HepG2 (cell line): ENCODE data around the gene STX1B. TPM values are rescaled to one million over a fixed set of nuclear protein-coding genes. Genes with fewer than 3 reads are reported as not detected.
A peak's percentile ranks its signal among the peaks of the same experiment; 100 is the strongest.

Experiments
- ATAC-seq: fragments of 200-7000 bp; cut with Tn5 transposase; 3 replicates; pipeline ENCODE4 v1.9.1; 2020; ENCODE audit warnings: mild to moderate bottlenecking, moderate library complexity
- BruUV-seq: library from RNA; stranded (reverse); fragments of 400-500 nt; replicated peaks from 2 replicates; lab custom pipeline; 2021; lab: Mats Ljungman, UMichigan
- CTCF ChIA-PET: fragments of 300-600 bp; formaldehyde crosslinking; extraction: SDS; loops from one replicate; lab custom pipeline; 2021; ENCODE audit warnings: low total read pairs, inconsistent platforms, low intra/inter-chr PET ratio; lab: Yijun Ruan, JAX
- POLR2A ChIA-PET: fragments of 350-600 bp; sonication (Branson Sonifier 250); formaldehyde crosslinking; loops from one replicate; lab custom pipeline; 2020; ENCODE audit warnings: antibody characterized with exemption, inconsistent platforms; lab: Yijun Ruan, JAX
- DNase-seq: peaks from one replicate; pipeline ENCODE4 v3.0.0-alpha.2; 2015; ENCODE audit warnings: low spot score
- FAIRE-seq: peaks from 3 replicates; lab custom pipeline; 2011; peaks lifted over from hg19 to GRCh38; lab: Jason Lieb, UNC
- H2AFZ ChIP-seq: one replicate; pipeline ENCODE4 v1.6.1; 2011; ENCODE audit warnings: low read length, inconsistent platforms
- H3K27ac ChIP-seq: fragments of 300-600 bp; 3 replicates; pipeline ENCODE4 v1.8.0; 2011; ENCODE audit warnings: mixed run types, mild to moderate bottlenecking, mixed read lengths, low read length, inconsistent platforms; ENCODE audit not compliant: insufficient read depth; ENCODE audit errors: extremely low read length
- H3K27me3 ChIP-seq, 2 experiments: fragments of 200-600 bp in 1 of 2; 2 replicates in 1 of 2; 3 replicates in 1 of 2; pipeline versions ENCODE4 v1.6.0 to v1.8.0; 2011; ENCODE audit warnings: low read length in 2 of 2, mild to moderate bottlenecking in 2 of 2, moderate library complexity in 2 of 2, inconsistent platforms in 1 of 2; ENCODE audit not compliant: insufficient read depth in 2 of 2, control insufficient read depth in 1 of 2
- H3K36me3 ChIP-seq, 2 experiments: fragments of 200-600 bp in 1 of 2; replicated peaks in 1 of 2; 2 replicates in 1 of 2; 3 replicates in 1 of 2; pipeline versions ENCODE4 v1.5.1 to v1.8.0; 2011; ENCODE audit warnings: low read length in 2 of 2, inconsistent platforms in 1 of 2; ENCODE audit not compliant: insufficient read depth in 2 of 2, control insufficient read depth in 1 of 2
- H3K4me1 ChIP-seq: 2 replicates; pipeline ENCODE4 v1.5.1; 2012; ENCODE audit warnings: low read length, inconsistent platforms; ENCODE audit not compliant: insufficient read depth
- H3K4me2 ChIP-seq: 2 replicates; pipeline ENCODE4 v1.6.0; 2011; ENCODE audit warnings: low read depth, low read length, inconsistent platforms
- H3K4me3 ChIP-seq, 3 experiments: fragments of 200-600 bp in 1 of 3; sonication (generic), shearing (Covaris generic) in 1 of 3; replicated peaks in 1 of 3; 2 replicates each; pipeline ENCODE4 v1.5.1; 2011 to 2016; ENCODE audit warnings: low read length in 3 of 3, inconsistent platforms in 2 of 3, low read depth in 2 of 3, mild to moderate bottlenecking in 2 of 3, control low read depth in 1 of 3, mixed read lengths in 1 of 3; ENCODE audit not compliant: insufficient read depth in 1 of 3
- H3K79me2 ChIP-seq: one replicate; pipeline ENCODE4 v1.6.1; 2011; ENCODE audit warnings: low read length, inconsistent platforms; ENCODE audit not compliant: insufficient read depth
- H3K9ac ChIP-seq: 2 replicates; pipeline ENCODE4 v1.6.0; 2011; ENCODE audit warnings: mild to moderate bottlenecking, low read depth, low read length, inconsistent platforms; ENCODE audit not compliant: insufficient read depth
- H3K9me3 ChIP-seq: 2 replicates; pipeline ENCODE4 v1.5.1; 2012; ENCODE audit warnings: mild to moderate bottlenecking, low read length
- H4K20me1 ChIP-seq: 2 replicates; pipeline ENCODE4 v1.6.0; 2011; ENCODE audit warnings: inconsistent platforms, mild to moderate bottlenecking, low read length, moderate library complexity; ENCODE audit not compliant: insufficient read depth
- ARID3A ChIP-seq: IDR thresholded peaks from 2 replicates; pipeline ENCODE4 v1.6.1; 2012; ENCODE audit warnings: low read depth, low read length, improper control_type of control experiment
- ETV5 ChIP-seq: IDR thresholded peaks from 2 replicates; pipeline ENCODE4 v1.6.1; 2018; ENCODE audit warnings: missing biosample characterization, missing genetic modification reagents, inconsistent platforms, borderline replicate concordance
- FOXA1 ChIP-seq, 2 experiments: fragments of 450-650 bp in 1 of 2; sonication (generic) in 1 of 2; formaldehyde crosslinking in 1 of 2; IDR thresholded peaks; 2 replicates each; pipeline versions ENCODE4 v1.4.0 to v1.6.1; 2016 to 2020; ENCODE audit warnings: missing genetic modification reagents in 1 of 2
- HNRNPLL ChIP-seq: fragments of 200-400 bp; formaldehyde crosslinking; IDR thresholded peaks from 2 replicates; pipeline ENCODE4 v1.6.1; 2017; ENCODE audit warnings: mild to moderate bottlenecking, low read depth, low read length; ENCODE audit not compliant: poor library complexity, severe bottlenecking
- JDP2 ChIP-seq: sonication (generic); formaldehyde crosslinking; IDR thresholded peaks from 2 replicates; pipeline ENCODE4 v1.8.1; 2022; ENCODE audit warnings: missing genetic modification reagents, borderline replicate concordance
- NR0B2 ChIP-seq: sonication (generic); formaldehyde crosslinking; IDR thresholded peaks from 2 replicates; pipeline ENCODE4 v1.4.0; 2020; ENCODE audit warnings: mild to moderate bottlenecking, missing genetic modification reagents
- POLR2G ChIP-seq: fragments of 200-400 bp; formaldehyde crosslinking; IDR thresholded peaks from 2 replicates; pipeline ENCODE4 v1.6.1; 2018; ENCODE audit warnings: mild to moderate bottlenecking, low read depth, low read length, moderate library complexity
- ZBTB46 ChIP-seq: sonication (generic); formaldehyde crosslinking; IDR thresholded peaks from 2 replicates; pipeline ENCODE4 v1.4.0; 2020; ENCODE audit warnings: mild to moderate bottlenecking, missing genetic modification reagents, borderline replicate concordance
- ZNF430 ChIP-seq: sonication (generic); formaldehyde crosslinking; IDR thresholded peaks from 2 replicates; pipeline ENCODE4 v1.9.0; 2021; ENCODE audit warnings: mild to moderate bottlenecking, missing genetic modification reagents
- ZNF652 ChIP-seq: IDR thresholded peaks from 2 replicates; pipeline ENCODE4 v1.6.1; 2016; ENCODE audit warnings: low read depth, borderline replicate concordance
- ZNF747 ChIP-seq: sonication (generic); formaldehyde crosslinking; IDR thresholded peaks from 2 replicates; pipeline ENCODE4 v1.8.1; 2023; ENCODE audit warnings: missing genetic modification reagents, mild to moderate bottlenecking, borderline replicate concordance
- WGBS: methylation state at CpG from one replicate; pipeline ENCODE4 v1.1.6; 2017; ENCODE audit warnings: low lambda C conversion rate; 5-methylcytosine and 5-hydroxymethylcytosine counted together
- in situ Hi-C: cut with HindIII; loops from 2 replicates; pipeline ENCODE4 v1.10.0; 2017; ENCODE audit warnings: low pct_unique_long_range_greater_than_20kb; ENCODE audit not compliant: extremely low pct_ligation_motif_present
- intact Hi-C: fragments of 100-400 bp; cut with micrococcal nuclease; formaldehyde crosslinking; loops from one replicate; pipeline ENCODE4 v1.10.0; 2022; ENCODE audit not compliant: unreplicated experiment
- polyA plus RNA-seq, 8 experiments: library from polyadenylated mRNA; depleted of rRNA in 3 of 8; stranded (reverse) in 7 of 8; unstranded in 1 of 8; fragments of >200 nt; fragmentation: Illumina TruSeq in 4 of 8; extraction: Trizol in 4 of 8; gene quantifications; 2 replicates each; pipeline versions ENCODE4 v1.2.1 to v1.2.3, GENCODE V29; 2011 to 2016; ENCODE audit warnings: low read depth in 4 of 8, missing spikeins in 1 of 8, mixed read lengths in 1 of 8; ENCODE audit not compliant: insufficient read depth in 1 of 8
- total RNA-seq, 5 experiments: library from RNA; depleted of rRNA; stranded (reverse); fragments of >200 nt; fragmentation: Illumina TruSeq; extraction: Trizol; gene quantifications; 2 replicates each; pipeline ENCODE4 v1.2.3, GENCODE V29; 2016; ENCODE audit warnings: low read depth in 1 of 5
- TF ChIP-seq, protein P1 (sequence below): IDR thresholded peaks from 2 replicates; pipeline ENCODE4 v1.6.1; 2016; ENCODE audit warnings: mild to moderate bottlenecking
- TF ChIP-seq, protein P2 (sequence below): sonication (generic); formaldehyde crosslinking; IDR thresholded peaks from 2 replicates; pipeline ENCODE4 v1.8.0; 2022; ENCODE audit warnings: mild to moderate bottlenecking, missing genetic modification reagents, moderate library complexity
- TF ChIP-seq, protein P3 (sequence below): sonication (generic); formaldehyde crosslinking; conservative IDR thresholded peaks from 2 replicates; pipeline ENCODE4 v1.8.0; 2022; ENCODE audit warnings: mild to moderate bottlenecking, moderate library complexity, missing genetic modification reagents

The STX1B gene
- total and polyA plus RNA-seq, 2 of the 13 experiments (the other 11 are each of a cell fraction or from before 2014, with no cell fraction given), result 2.1 to 3.0 TPM

DNA sequence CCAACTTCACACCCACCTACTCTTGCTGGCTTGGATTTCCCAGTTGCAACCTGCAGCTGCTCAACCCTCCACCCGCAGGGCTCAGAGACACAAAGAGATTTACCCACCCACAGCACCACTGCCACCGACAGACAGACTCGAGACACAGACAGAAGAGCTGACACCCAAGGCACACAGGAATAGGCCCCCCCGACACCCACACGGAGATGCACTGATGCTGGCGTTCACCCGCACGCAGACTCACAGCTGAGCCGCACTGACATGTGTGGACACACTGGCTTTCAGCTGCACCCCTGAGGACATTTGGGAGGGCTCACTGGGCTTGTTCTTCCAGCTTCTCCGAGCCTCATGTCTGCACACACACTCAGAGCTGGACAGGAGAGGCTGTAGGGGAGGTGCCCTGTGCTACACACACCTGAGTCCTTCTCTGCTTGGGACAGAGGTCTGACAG lies 8.2 kb downstream of the STX1B start:
- H3K27ac ChIP-seq, result peak overlapping the region; percentile 50
- H3K4me3 ChIP-seq, result peak overlapping the region; percentile 8 to 73 (median 41)
- in situ Hi-C loops, result no loop called here
- H3K4me1 ChIP-seq, result peaks cover 95% of the 10 kb centered on the region
- peak overlapping the region; percentile 87 for H3K4me2 ChIP-seq
- peak overlapping the region; percentile 74 for H2AFZ ChIP-seq
- H3K27me3 ChIP-seq, result no peaks in the 10 kb centered on the region; a peak in 2 of 5 replicates
- no peaks in the 10 kb centered on the region for H3K79me2 ChIP-seq
- intact Hi-C loops, result no loop called here
- peak overlapping the region; percentile 46 for H3K9ac ChIP-seq
- no TSS peak for BruUV-seq
- no peaks in the 10 kb centered on the region for H3K36me3 ChIP-seq
- 7% methylated on average over 9 of the region's 10 CpGs for WGBS
- no peaks in the 10 kb centered on the region for H3K9me3 ChIP-seq
- ATAC-seq (peak; percentile 1), FAIRE-seq (no peak), DNase-seq (no peak)
- no peaks in the 10 kb centered on the region for H4K20me1 ChIP-seq
- ChIA-PET POLR2A (interaction anchor here (0.8 to 2.6 kb wide), 10 partner anchors 8 to 139 kb away, joined by 3 to 14 read pairs (median 4); partner anchors contain the start of genes HSD3B7, KAT8, STX4 and ZNF646), CTCF (interaction anchor here (0.9 kb wide), 1 partner anchor 17 kb away, joined by 3 read pairs; the partner anchor contains the start of gene HSD3B7)
- TF ChIP-seq POLR2G, result no peak
- no peak for TF ChIP-seq HNRNPLL
- no peak for TF ChIP-seq ARID3A
- TF ChIP-seq, protein P1, sequence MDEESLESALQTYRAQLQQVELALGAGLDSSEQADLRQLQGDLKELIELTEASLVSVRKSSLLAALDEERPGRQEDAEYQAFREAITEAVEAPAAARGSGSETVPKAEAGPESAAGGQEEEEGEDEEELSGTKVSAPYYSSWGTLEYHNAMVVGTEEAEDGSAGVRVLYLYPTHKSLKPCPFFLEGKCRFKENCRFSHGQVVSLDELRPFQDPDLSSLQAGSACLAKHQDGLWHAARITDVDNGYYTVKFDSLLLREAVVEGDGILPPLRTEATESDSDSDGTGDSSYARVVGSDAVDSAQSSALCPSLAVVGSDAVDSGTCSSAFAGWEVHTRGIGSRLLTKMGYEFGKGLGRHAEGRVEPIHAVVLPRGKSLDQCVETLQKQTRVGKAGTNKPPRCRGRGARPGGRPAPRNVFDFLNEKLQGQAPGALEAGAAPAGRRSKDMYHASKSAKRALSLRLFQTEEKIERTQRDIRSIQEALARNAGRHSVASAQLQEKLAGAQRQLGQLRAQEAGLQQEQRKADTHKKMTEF (CRISPR knock-in tag), result 0 out of 2 replicates have a peak, but pooled peaks have one; percentile 11
- peak; percentile 16; the same call in 1 of the 2 replicates for TF ChIP-seq ZNF430 (CRISPR knock-in tag)
- TF ChIP-seq ZBTB46 (CRISPR knock-in tag), result no peak
- TF ChIP-seq NR0B2 (CRISPR knock-in tag), result no peak
- 0 out of 2 replicates have a peak, but pooled peaks have one; percentile 5 for TF ChIP-seq ETV5
- TF ChIP-seq ZNF747 (CRISPR knock-in tag), result no peak
- no peak for TF ChIP-seq FOXA1 (IDR thresholded peaks at IDR 0.05)
- TF ChIP-seq FOXA1 (CRISPR knock-in tag; IDR thresholded peaks at IDR 0.05), result no peak
- TF ChIP-seq JDP2, result no peak
- TF ChIP-seq, protein P2, sequence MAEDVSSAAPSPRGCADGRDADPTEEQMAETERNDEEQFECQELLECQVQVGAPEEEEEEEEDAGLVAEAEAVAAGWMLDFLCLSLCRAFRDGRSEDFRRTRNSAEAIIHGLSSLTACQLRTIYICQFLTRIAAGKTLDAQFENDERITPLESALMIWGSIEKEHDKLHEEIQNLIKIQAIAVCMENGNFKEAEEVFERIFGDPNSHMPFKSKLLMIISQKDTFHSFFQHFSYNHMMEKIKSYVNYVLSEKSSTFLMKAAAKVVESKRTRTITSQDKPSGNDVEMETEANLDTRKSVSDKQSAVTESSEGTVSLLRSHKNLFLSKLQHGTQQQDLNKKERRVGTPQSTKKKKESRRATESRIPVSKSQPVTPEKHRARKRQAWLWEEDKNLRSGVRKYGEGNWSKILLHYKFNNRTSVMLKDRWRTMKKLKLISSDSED (CRISPR knock-in tag), result no peak
- no peak for TF ChIP-seq ZNF652 (CRISPR knock-in tag)
- TF ChIP-seq, protein P3, sequence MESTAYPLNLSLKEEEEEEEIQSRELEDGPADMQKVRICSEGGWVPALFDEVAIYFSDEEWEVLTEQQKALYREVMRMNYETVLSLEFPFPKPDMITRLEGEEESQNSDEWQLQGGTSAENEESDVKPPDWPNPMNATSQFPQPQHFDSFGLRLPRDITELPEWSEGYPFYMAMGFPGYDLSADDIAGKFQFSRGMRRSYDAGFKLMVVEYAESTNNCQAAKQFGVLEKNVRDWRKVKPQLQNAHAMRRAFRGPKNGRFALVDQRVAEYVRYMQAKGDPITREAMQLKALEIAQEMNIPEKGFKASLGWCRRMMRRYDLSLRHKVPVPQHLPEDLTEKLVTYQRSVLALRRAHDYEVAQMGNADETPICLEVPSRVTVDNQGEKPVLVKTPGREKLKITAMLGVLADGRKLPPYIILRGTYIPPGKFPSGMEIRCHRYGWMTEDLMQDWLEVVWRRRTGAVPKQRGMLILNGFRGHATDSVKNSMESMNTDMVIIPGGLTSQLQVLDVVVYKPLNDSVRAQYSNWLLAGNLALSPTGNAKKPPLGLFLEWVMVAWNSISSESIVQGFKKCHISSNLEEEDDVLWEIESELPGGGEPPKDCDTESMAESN (CRISPR knock-in tag), result no peak
